Stimulated activated CD4-positive, alpha-beta T cell treated with anti-CD3 and anti-CD28 coated beads, Interleukin-1b, Interleukin-23, amount 100 ng/mL, for 1 hour (primary cell): ENCODE data around the gene SIDT1.

Source experiments
- DNase-seq, 2 donors: peaks; one replicate each; pipeline ENCODE4 v3.0.0-alpha.2; 2020; ENCODE audit warnings: low read depth in 2 of 2

Gene SIDT1

DNA sequence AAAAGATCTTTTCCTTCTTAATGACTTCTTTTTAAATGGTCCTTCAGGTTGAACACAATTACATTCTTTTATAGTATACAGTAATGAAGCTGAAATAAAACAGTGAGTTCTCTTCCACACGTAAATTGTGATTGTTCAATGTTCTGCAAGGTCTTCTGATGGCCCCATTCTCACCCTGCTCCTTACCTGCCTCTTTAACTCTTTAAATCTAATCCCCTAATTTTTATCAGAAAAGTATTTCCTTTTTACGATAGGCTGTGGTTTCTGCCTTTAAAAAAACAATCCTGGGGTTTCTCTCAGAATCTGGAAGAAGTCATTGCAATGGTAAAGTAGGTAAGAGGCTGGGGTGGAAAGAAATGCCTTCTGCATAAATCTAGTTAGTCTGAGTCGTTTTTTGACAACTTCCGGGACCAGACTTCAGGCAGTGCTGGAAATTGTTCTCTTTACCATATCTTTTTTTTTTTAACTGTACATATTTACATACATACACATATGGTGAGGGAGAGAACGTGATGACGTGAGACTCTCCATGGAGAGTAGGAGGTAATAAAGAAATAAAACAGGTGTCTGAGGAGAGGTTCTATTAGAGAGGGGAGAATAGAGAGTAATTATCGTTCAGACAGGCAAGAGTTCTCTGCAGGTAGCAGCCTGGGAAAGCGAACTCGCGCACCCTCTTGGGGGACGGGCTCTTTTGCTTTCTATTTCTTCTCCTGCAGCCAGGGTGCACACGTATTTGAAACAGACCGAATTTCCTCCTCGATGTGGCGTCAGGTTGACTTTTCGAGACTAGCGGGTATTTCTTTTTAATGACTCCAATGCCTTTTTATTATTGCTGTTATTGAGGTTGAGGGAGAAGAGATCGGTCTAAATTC lies at the start of gene SIDT1:
Gene SIDT1, plus strand, starts transcription at position 730 of the 872 bp plus-strand sequence. CDS start 467 bp downstream, outside the sequence.
- DNase-seq: peak in 1 of 2 donors; percentile 37

DNA sequence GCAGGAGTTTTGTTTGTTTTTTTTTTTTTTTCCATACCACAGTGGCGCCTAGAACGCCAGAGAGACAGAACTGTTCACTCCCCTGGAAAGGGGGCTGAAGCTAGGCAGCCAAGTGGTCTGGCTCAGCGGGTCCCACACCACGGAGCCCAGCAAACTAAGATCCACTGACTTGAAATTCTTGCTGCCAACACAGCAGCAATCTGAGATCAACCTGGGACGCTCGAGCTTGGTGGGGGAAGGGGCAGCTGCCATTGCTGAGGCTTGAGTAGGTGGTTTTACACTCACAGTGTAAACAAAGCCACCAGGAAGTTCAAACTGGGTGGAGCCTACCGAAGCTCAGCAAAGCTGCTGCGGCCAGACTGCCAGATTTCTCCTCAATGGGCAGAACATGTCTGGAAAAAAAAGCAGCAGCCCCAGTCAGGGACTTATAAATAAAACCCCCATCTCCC lies 47.2 kb upstream of the SIDT1 start:
- no peak for DNase-seq

- DNase-seq: no peak
These were observed 37.3 kb upstream of the SIDT1 start for GRCh38 chr3:113495035-113495434.

GRCh38 chr3:113496924-113497323 lies 35.4 kb upstream of the SIDT1 start:
- no peak for DNase-seq

DNA sequence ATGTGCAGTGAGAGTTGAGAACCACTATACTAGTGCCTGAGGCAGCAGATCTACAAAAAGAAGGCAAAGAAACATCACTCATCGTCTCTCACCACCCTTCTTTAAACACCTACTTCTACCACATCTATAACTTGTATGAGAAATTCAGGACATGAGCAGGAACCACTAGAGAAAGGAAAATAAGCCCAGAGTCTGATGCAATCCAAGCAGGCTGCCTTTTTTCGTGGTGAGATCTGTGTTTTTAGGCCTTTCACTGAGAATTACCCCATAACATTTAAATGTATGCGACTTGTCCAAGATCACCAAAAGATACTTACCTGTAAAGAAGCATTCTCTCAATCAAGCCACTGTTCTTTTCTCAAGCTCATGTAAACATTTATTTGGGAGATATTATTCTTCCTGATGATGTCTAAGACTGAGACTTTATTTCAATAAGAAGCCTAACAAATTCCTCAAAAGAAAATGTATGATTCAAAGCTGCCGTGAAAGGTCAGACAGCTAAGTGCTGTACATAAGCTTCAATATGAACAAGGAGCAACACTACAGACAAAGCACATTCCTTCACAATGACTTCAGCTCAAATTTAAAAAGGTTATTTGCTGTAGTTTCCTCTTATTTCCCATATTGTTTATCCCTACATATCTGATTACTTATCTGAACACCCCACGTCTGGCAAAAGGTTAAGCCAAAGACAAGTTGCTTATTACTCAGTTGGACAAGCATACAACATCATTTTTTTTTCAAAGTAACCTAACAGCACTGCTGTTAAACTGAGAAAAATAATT lies 33.9 kb upstream of the SIDT1 start:
- no peak for DNase-seq

- no peak for DNase-seq
These were observed 33.3 kb upstream of the SIDT1 start for GRCh38 chr3:113499081-113499480.

DNA sequence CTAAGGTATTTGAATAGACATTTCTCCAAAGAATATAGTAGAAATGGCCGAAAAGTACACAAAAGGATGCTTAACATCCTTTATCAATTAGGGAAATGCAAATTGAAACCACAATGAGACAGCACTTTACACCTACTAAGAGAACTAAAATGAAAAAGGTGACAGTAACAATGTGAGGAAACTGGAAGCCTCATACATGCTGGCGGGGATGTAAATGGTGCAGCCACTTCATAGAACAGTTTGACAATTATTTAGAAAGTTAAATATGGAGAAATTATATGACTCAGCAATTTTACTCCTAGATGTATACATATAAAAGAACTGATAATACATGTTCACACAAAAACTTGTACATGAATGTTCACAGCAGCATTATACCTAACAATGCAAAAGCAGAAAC lies 30.8 kb upstream of the SIDT1 start:
- no peak for DNase-seq

- no peak for DNase-seq
These were observed 26.5 kb upstream of the SIDT1 start for GRCh38 chr3:113505867-113506266.

- no peak for DNase-seq
These were observed 24.8 kb upstream of the SIDT1 start for GRCh38 chr3:113507501-113508067.

DNA sequence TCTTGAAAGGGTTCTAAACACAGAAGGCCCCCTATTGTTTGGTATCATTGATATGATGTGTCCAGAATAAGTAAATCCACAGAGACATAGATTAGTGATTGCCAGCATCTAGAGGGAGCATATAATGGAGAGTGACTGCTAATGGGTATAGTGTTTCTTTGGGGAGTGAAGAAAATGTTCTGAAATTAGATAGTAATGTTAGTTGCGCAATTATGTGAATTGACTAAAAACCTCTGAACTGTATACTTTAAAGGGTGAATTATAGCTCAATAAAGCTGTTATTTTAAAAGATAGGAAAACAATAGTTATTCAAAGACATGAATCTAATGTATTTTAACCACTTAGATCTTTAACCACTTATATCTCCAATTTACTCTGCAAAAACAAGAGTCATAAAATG lies 23.4 kb upstream of the SIDT1 start:
- no peak for DNase-seq

DNA sequence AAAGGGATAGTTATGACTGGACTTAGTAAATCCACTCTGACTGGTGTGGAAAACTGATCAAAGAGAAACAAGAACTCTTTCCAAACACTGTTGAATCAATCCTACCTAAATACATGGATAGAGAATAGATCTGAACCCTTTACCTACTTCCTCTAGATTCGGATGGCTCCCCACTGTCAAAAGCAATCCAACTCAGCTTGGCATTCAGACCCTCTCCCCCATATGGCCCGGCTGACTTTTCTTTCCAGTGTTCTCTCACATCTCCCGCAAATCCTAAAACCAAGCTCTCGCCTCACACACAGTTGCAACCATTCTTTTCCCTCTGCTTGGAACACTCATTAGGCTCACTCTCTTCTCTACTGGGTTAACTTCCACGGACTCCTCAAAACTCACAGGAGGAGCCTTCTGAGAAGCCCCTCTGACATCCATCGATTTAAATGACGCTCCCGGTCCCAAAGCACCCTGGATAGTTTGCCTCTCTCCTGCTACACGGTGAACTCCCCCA lies 18.0 kb upstream of the SIDT1 start:
- no peak for DNase-seq

- DNase-seq: no peak
These were observed 16.2 kb upstream of the SIDT1 start for GRCh38 chr3:113516115-113516505.

DNA sequence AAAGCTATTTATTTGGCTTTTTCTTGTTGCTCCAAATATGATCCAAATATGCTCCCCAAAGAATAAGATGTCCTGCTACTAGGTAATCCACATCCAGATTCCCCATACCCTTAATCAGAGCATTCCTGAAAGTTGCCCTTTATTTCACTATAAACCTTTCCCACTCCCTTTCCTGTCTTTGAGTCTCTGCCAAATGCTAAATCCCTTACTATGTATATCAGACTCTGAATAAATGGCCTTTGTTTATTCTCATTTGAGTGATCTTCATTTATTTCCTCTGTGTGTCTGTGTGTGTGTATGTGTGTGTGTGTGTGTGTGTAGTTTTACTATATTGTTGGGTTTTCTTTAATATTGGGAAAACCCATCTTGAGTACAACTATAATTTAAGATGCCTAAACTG lies 10.4 kb upstream of the SIDT1 start:
- DNase-seq: no peak

DNA sequence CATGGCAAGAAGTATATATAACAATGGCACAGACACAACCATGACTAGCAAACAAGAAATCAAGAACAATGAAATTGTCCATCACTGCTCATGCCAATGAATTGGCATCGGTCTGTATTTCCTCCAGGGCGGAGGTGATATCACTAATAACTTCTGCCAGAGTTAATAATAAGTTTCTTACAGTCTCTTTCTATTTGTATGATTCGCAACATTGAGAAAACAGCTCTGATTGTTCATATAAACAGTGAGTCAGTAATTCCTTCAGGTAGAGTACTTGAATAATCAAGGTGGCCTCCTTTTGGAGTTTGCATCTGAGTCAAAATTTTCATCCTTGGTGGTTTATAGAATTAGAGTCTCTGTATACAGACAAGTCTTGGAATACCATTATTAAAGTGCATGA lies 9.1 kb upstream of the SIDT1 start:
- DNase-seq: no peak

DNA sequence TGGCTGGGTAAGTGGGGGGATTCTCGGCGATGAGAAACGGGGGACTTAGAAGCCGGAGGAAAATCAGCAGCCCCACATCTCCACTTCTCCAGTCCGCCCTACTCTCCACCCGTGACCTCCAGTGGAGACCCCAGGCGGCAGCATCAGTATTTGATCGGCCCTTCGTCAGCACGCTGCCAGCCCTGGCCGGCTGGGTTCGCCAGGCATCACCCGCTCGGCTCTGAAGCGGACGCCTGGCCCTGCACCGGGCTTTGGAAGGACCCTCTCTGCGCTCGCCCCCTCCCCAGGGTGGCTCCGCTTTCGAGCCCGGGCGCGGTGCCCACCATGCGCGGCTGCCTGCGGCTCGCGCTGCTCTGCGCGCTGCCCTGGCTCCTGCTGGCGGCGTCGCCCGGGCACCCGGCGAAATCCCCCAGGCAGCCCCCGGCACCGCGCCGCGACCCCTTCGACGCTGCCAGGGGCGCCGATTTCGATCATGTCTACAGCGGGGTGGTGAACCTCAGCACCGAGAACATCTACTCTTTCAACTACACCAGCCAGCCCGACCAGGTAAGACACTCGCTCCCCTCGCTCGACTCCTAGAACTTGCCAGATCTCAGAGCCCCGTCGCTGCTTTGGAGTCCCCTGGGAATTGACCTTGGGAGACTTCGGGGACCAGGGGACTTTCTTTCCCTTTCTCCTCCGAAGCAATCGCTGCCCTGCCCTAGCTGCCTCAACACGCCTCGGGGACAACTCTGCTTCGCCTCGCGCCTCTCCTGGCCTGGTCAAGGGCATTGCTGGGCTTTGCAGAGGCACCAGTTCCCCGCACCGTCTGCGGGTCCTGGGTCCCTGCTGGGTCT lies 561 bp downstream of the SIDT1 start:
- DNase-seq: no peak

DNA sequence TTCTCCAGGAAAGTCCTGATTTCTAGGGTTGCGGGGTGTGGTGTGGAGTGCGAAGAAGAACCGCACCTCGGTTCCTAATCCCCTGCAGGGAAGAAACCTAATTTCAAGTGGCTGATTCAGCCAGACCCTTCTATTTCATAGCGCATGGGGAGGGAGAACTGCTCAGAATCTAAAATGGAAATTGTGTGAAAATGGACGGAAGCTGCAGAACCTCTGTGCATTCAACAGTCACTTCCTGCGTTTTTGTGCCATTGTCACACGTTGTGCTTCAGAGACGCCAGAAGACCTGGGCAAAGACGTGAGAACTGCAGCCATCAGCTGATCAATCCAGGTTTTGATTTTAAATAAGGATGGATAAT lies 1.2 kb downstream of the SIDT1 start:
- DNase-seq: no peak

DNA sequence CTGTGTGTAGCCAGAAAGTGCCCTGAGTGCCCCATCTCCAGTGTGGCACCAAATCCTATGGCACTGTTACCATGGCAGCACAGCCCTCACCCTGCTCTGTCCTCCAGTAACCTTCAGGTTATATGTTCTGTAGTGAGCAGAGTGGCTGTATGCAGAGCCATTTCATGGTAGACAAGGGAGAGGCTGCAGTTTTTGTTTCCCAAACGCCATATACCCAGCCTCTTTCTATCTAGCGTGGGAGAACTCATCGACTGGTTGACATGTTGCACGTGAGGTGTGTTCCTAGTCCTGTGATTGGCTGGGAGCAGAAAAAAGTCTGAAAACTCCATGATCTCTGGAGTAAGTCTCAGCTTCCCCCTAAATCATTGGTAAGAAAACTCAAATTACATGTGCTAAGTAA lies 2.0 kb downstream of the SIDT1 start:
- no peak for DNase-seq

GRCh38 chr3:113535898-113536297 lies 3.5 kb downstream of the SIDT1 start:
- DNase-seq: no peak

DNA sequence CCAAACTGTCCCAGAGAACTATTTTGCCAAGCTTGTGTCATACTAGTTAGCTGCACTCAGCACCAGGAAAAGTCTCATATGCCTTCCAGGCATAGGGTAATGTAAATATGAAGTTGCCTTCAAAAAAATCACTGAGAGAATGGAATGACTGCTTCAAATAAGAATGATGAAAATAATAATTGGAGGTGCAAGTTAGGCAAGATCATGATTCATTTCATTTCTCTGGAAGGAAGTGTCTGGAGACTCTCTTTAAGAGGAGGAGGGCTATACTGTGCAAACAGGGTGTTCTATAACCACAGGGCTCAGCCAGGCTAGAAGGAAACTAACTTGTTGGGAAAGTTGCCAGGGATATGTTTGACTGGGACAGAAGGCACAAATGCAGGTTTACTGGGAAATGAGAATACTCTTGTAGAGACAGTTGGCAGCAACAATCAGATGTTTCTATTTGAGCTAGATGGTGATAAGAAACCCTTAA lies 4.3 kb downstream of the SIDT1 start:
- DNase-seq: no peak

DNA sequence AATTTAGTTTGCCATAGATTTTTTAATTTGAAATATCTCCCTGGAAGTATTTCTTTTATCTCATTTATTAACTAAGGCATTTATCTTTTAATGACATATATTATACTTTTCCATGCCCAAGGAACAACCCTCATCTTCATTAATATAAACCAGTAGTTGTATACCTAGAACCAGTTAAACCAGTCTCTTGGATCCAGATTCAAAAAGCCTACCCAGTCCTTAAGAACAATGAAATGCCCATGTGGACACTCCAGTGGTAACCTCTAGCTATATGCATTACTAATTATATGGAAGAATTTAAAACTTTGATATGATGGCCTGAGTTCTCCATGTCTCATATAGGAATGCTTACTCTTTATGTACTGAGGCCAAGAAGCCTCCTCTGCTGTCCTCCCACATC lies 4.8 kb downstream of the SIDT1 start:
- DNase-seq: no peak

- DNase-seq: no peak
These were observed 9.2 kb downstream of the SIDT1 start for GRCh38 chr3:113541519-113541918.
